Tibial nerve (tissue), 4 donors: ENCODE data around the gene NNMT. TPM values are rescaled to one million over a fixed set of nuclear protein-coding genes. Genes with fewer than 3 reads are reported as not detected.
A peak's percentile ranks its signal among the peaks of the same experiment; 100 is the strongest.

Experiments
- DNase-seq, 2 donors: peaks; one replicate each; pipeline ENCODE4 v3.0.0-alpha.2; 2019; ENCODE audit warnings: low spot score in 2 of 2
- H3K27ac ChIP-seq, 4 donors: fragments of 200-600 bp; sonication (generic) in 3 of 4; one replicate each; pipeline ENCODE4 v1.5.1; 2017 to 2019; ENCODE audit warnings: mild to moderate bottlenecking in 1 of 4
- H3K27me3 ChIP-seq, 2 donors: fragments of 200-600 bp; sonication (generic) in 1 of 2; one replicate each; pipeline versions ENCODE4 v1.5.1 to v1.6.0; 2017 to 2019
- H3K36me3 ChIP-seq, 3 donors: fragments of 200-600 bp; sonication (generic); one replicate each; pipeline ENCODE4 v1.5.1; 2018 to 2019
- H3K4me1 ChIP-seq, 4 donors: fragments of 200-600 bp; sonication (generic) in 3 of 4; one replicate each; pipeline ENCODE4 v1.5.1; 2017 to 2019
- H3K4me3 ChIP-seq, 4 donors: fragments of 200-600 bp; sonication (generic) in 3 of 4; one replicate each; pipeline ENCODE4 v1.5.1; 2017 to 2019; ENCODE audit warnings: mild to moderate bottlenecking in 1 of 4, moderate library complexity in 1 of 4
- H3K9me3 ChIP-seq, 4 donors: fragments of 200-600 bp; sonication (generic) in 3 of 4; one replicate each; pipeline ENCODE4 v1.5.1; 2017 to 2019
- CTCF ChIP-seq, 5 experiments: fragments of 200-600 bp in 3 of 5; fragments of 450-650 bp in 2 of 5; sonication (generic) in 3 of 5; IDR thresholded peaks; one replicate each; pipeline ENCODE4 v1.5.1; 2016 to 2019; ENCODE audit warnings: antibody characterized with exemption in 5 of 5, mild to moderate bottlenecking in 3 of 5, moderate library complexity in 2 of 5
- EP300 ChIP-seq, 2 donors: sonication (generic); formaldehyde crosslinking; IDR thresholded peaks; one replicate each; pipeline ENCODE4 v1.6.1; 2017; ENCODE audit warnings: antibody characterized with exemption in 2 of 2, mild to moderate bottlenecking in 1 of 2
- POLR2A ChIP-seq, 2 donors: fragments of 450-650 bp; IDR thresholded peaks; one replicate each; pipeline ENCODE4 v1.6.1; 2017; ENCODE audit warnings: antibody characterized with exemption in 2 of 2, mild to moderate bottlenecking in 2 of 2, moderate library complexity in 2 of 2
- WGBS, 2 donors: methylation state at CpG; one replicate each; pipeline ENCODE4 v1.1.5; 2018; 5-methylcytosine and 5-hydroxymethylcytosine counted together
- total RNA-seq, 4 donors: library from RNA; depleted of rRNA; stranded (reverse); fragments of >200 nt; gene quantifications; one replicate each; pipeline ENCODE4 v1.1.0, GENCODE V29; 2016

Gene NNMT
- total RNA-seq, 4 donors from 2014 or later: 520 to 1,803 (median 896) TPM

- WGBS, 2 donors: 96% methylated on average over 8 to 10 of the region's 10 CpGs
- no peak for DNase-seq
- Histone ChIP-seq H3K27me3 (no peaks in the 10 kb centered on the region), H3K9me3 (no peaks in the 10 kb centered on the region), H3K36me3 (peaks cover 0 to 43% (median 0%) of the 10 kb centered on the region in 3 donors), H3K4me1 (peaks cover 0 to 50% (median 9%) of the 10 kb centered on the region in 4 donors), H3K4me3 (no peak overlapping the region), H3K27ac (no peak overlapping the region)
- TF ChIP-seq POLR2A (IDR thresholded peaks at IDR 0.05): no peak
- no peak for TF ChIP-seq CTCF (IDR thresholded peaks at IDR 0.05)
- TF ChIP-seq EP300 (IDR thresholded peaks at IDR 0.05): no peak
Observed at GRCh38 chr11:114311946-114312345, 15.7 kb downstream of the NNMT start.

GRCh38 chr11:114314096-114314495 lies 17.9 kb downstream of the NNMT start:
- H3K4me3 ChIP-seq: no peak overlapping the region
- no peaks in the 10 kb centered on the region for H3K27me3 ChIP-seq
- WGBS, 2 donors: 89 to 97% methylated on average over 1 of the region's 1 CpG
- no peaks in the 10 kb centered on the region for H3K9me3 ChIP-seq
- DNase-seq: no peak
- TF ChIP-seq CTCF (IDR thresholded peaks at IDR 0.05) (no peak), EP300 (IDR thresholded peaks at IDR 0.05) (peak in 1 of 2 donors; percentile 5), POLR2A (IDR thresholded peaks at IDR 0.05) (no peak)
- H3K36me3 ChIP-seq: peaks cover 0 to 43% (median 0%) of the 10 kb centered on the region in 3 donors
- no peak overlapping the region for H3K27ac ChIP-seq
- H3K4me1 ChIP-seq: peaks cover 0 to 50% (median 2%) of the 10 kb centered on the region in 4 donors

GRCh38 chr11:114315749-114316368 lies 19.7 kb downstream of the NNMT start:
- H3K4me1 ChIP-seq: peaks cover 0 to 46% (median 2%) of the 10 kb centered on the region in 4 donors
- no peak for DNase-seq
- no peak for TF ChIP-seq POLR2A (IDR thresholded peaks at IDR 0.05)
- peak in 1 of 2 donors; percentile 5 for TF ChIP-seq EP300 (IDR thresholded peaks at IDR 0.05)

GRCh38 chr11:114316980-114317786 lies 21.0 kb downstream of the NNMT start:
- H3K4me3 ChIP-seq: no peak overlapping the region
- DNase-seq: no peak
- H3K36me3 ChIP-seq: peaks cover 0 to 23% (median 0%) of the 10 kb centered on the region in 3 donors
- peaks cover 0 to 37% (median 0%) of the 10 kb centered on the region in 4 donors for H3K4me1 ChIP-seq
- H3K27me3 ChIP-seq: no peaks in the 10 kb centered on the region
- H3K9me3 ChIP-seq: no peaks in the 10 kb centered on the region
- TF ChIP-seq EP300 (IDR thresholded peaks at IDR 0.05) (peak in 1 of 2 donors; percentile 31), CTCF (IDR thresholded peaks at IDR 0.05) (no peak), POLR2A (IDR thresholded peaks at IDR 0.05) (no peak)
- H3K27ac ChIP-seq: peak overlapping the region in 2 of 4 donors; percentile 58 to 65
- WGBS, 2 donors: 76 to 80% methylated on average over 5 of the region's 5 CpGs

More at GRCh38 chr11:114315749-114316368, 19.7 kb downstream of the NNMT start:
- H3K27ac ChIP-seq: peak overlapping the region in 2 of 4 donors; percentile 31 to 32
- 28 to 31% methylated on average over 13 of the region's 13 CpGs for WGBS, 2 donors
- no peaks in the 10 kb centered on the region for H3K27me3 ChIP-seq
- H3K4me3 ChIP-seq: no peak overlapping the region
- H3K36me3 ChIP-seq: peaks cover 0 to 34% (median 0%) of the 10 kb centered on the region in 3 donors
- H3K9me3 ChIP-seq: no peaks in the 10 kb centered on the region

- WGBS, 2 donors: 12 to 25% methylated on average over 5 of the region's 5 CpGs
- no peaks in the 10 kb centered on the region for H3K27me3 ChIP-seq
- peak overlapping the region in 2 of 4 donors; percentile 58 to 65 for H3K27ac ChIP-seq
- H3K9me3 ChIP-seq: no peaks in the 10 kb centered on the region
- H3K4me1 ChIP-seq: peaks cover 0 to 31% (median 0%) of the 10 kb centered on the region in 4 donors
- H3K4me3 ChIP-seq: no peak overlapping the region
- DNase-seq: no peak
- H3K36me3 ChIP-seq: peaks cover 0 to 17% (median 0%) of the 10 kb centered on the region in 3 donors
- TF ChIP-seq CTCF (IDR thresholded peaks at IDR 0.05) (peak in 4 of 5 experiments; percentile 8 to 31 (median 24)), EP300 (IDR thresholded peaks at IDR 0.05) (no peak), POLR2A (IDR thresholded peaks at IDR 0.05) (no peak)
Observed at GRCh38 chr11:114317787-114318137, 21.6 kb downstream of the NNMT start.
